CD1c-positive myeloid dendritic cell (primary cell): ENCODE data around the gene MMS19.

Experiments used
- DNase-seq: peaks from one replicate; pipeline ENCODE4 v3.0.0-alpha.2; 2016; ENCODE audit errors: extremely low spot score

Gene MMS19, protein sequence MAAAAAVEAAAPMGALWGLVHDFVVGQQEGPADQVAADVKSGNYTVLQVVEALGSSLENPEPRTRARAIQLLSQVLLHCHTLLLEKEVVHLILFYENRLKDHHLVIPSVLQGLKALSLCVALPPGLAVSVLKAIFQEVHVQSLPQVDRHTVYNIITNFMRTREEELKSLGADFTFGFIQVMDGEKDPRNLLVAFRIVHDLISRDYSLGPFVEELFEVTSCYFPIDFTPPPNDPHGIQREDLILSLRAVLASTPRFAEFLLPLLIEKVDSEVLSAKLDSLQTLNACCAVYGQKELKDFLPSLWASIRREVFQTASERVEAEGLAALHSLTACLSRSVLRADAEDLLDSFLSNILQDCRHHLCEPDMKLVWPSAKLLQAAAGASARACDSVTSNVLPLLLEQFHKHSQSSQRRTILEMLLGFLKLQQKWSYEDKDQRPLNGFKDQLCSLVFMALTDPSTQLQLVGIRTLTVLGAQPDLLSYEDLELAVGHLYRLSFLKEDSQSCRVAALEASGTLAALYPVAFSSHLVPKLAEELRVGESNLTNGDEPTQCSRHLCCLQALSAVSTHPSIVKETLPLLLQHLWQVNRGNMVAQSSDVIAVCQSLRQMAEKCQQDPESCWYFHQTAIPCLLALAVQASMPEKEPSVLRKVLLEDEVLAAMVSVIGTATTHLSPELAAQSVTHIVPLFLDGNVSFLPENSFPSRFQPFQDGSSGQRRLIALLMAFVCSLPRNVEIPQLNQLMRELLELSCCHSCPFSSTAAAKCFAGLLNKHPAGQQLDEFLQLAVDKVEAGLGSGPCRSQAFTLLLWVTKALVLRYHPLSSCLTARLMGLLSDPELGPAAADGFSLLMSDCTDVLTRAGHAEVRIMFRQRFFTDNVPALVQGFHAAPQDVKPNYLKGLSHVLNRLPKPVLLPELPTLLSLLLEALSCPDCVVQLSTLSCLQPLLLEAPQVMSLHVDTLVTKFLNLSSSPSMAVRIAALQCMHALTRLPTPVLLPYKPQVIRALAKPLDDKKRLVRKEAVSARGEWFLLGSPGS

DNA sequence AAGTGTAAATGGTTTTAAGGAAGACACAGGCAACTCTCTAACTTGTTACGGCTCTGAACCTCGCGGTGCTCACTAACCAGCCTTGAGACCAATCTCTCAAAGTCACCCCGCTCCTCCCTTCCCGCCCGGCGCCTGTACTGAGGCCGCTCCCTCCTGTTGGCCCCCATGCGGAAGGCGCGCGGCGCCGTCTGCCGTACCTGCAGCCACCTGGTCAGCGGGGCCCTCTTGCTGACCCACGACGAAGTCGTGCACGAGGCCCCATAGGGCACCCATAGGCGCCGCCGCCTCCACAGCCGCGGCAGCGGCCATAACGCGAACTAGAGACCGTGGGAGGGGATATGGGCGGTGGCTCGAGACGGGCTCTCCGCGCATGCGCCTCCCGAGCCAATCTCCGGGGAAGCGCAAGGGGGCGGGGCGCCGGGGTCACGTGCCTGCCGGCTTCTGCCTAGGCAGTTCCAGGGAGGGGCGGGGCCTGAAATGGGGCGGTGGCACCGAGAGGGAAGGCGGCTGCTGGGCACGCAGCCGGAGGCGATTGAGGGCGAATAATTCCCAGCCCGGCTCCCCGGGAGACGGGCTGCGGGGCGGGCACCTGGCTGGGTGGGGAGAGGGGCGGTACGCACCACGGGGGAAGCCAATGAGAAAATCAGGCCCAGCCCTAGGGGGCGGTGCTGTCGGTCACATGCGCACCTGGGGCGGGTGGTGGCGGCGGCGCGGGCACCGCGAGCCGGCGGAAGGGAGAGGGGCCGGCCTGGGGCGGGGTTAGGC, at the start of gene MMS19:
Gene MMS19 (minus strand): TSS at position 347 of the 765 bp plus-strand sequence. CDS start 38 bp downstream, at position 309.
- peak; percentile 100 for DNase-seq

DNA sequence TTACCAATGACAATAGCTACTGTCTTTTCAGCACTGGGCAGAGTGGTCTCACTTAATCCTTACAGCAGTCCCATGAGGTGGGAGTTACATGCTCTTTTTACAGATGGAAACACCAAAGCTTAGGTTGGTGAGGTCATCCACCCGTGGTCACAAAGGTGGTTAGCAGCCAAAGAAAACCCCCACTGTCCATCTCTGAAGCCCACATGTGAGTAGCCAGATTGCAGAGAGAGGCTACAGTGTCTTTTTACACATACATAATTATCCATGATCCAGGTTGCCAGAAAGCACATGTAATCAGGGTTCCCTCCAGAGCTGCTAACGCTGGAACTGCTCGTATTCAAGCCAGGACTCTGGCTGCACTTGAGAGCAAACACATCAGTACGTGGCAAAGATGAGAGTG, 49.7 kb upstream of the MMS19 start:
- no peak for DNase-seq

DNA sequence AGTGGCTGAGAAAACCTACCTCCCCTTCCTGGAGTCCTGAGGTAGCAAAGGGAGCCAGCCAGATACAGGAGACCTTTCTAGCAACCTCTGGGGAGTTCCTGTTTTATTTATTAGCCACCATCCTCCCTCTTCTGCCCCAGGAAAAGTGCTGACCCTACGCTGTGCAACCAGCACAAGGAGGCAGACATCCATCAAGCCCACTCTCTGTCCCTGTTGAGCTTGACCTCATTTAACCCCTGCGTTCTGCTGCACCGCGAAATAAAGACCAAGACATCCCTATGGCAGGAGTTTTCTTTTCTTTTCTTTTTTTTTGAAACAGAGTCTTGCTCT, 49.0 kb upstream of the MMS19 start:
- DNase-seq, result no peak

DNA sequence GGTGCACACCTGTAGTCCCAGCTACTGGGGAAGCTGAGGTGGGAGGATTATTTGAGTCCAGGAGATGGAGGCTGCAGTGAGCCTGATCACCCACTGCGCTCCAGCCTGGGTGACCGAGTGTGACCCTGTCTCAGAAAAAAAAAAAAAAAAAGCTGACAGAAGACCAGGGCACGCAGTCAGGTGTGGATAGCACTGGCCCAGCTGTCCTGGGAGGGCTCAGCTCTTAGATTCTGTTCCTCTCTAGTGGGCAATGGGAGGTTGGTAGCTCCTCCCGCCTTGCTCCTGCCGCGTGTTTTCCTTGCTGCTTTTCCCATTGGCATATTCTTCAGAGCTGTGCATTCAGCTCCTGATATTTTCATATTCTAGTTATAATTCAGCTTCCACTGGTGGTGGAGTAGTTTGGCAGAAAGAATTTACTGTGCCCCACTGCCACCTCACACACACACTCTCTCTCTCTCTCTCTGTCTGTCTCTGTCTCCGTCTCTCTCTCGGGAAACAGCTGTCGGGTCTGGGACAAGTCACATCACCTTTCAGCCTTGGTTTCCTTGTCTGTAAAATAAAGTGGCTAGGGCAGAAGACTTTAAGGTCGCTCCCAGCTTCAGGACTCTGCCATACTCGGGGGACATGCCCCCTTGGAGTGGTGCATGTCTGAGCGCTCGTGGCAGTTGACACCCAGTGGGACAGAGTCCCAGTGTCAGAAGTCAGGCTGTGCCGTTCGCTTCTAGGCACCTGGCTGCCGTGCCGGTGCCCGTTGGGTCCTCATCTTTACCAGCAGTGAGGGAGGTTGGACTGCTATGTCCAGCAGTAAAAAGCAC, 48.4 kb upstream of the MMS19 start:
- no peak for DNase-seq

DNA sequence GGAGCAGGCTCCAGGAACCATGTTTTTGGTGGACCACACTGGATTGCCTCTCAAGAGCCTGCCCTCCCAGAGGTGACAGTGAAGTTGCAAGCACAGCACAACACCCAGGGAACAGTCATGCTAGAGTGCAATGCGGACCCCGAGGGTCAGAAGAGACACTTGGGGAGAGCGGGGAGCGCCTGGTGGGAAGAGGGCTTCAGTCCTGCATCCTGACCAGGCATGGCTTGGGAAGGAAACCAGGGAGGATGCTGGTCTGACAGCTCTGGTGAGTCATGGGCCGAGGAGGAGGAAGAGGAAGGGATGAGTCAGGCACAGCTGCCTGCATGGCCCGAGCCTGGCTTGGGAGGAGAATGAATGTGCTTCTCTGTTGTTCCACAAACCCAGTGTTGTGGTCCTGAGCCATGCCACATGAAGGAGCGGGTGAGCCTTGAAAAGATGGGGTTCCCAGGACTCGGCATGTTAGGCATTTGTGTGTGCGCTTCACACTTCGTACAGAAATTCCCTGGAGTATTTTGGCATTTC, 44.9 kb upstream of the MMS19 start:
- DNase-seq, result peak; percentile 89

DNA sequence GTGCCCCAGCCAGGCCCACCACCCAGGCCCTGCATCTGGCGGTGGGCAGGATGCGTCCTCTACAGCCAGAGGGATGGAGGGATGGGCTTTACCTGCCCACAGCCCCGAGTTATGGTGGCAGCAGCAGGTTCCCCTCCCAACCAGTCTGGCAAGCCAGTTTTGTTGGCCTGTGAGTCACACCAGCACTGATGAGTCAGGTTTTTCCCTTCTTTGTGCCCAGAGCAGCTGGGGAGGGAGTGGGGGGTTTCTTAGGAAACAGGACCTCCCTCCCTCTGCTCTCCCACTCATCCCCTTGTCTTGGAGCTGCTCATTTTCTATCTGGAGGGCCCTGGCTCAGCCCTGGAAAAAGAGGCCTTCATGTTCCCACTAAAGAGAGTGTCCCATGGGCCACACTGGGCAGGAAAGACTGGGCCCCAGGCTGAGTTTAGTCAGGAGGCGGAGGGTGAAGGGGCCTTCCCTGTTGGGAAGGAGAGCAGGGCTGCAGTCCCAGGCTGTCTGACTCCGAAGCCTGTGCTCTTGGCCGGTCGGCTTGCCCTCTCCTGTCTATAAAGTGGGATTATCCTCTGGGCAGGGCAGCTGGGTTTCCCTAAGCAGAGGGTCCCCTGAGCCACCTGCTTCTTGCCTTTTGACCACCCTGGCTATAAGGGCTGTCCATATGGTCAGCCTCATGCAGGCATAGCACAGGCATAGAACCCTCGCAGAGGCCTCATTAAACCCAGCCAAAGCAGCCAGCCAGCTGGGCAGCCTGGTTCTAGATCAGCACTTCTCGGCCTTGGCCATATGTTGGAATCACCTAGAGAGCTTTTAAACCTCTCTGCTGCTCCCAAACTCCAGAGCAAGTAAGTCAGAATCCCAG, 44.2 kb upstream of the MMS19 start:
- DNase-seq, result peak; percentile 82

DNA sequence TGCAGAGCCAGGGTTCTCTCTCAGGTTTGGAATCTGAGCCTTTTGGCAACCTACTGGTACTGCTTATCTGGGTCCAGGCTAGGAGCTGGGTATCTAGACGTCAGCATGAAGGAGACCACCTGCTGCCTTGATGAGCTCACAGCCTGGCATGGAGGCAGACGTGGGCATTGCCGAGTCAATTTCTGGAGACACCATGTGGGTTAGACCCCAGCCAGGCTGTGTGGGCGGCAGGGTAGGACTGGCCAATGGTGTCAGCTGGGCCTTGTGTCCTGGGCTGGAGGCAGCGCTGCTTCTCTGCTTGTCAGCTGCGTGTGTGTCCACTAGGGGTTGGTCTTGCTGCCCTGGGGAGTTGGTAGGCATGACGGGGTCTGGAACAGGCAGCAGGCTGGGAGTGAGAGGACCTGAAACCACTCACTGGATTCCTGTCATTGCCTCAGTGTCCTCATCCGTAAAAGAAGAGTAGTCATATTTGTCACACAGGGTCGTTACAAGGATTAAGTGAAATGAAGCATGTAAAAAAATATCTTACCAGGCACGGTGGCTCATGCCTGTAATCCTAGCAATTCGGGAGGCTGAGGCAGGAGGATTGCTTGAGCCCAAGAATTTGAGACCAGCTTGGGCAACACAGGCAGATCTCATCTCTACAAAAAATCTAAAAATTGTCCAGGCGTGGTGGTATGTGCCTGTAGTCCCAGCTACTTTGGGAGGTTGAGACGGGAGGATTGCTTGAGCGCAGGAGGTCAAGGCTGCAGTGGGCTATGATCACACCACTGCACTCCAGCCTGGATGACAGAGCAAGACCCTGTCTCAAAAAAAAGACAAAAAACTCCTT, 42.7 kb upstream of the MMS19 start:
- peak; percentile 21 for DNase-seq

DNA sequence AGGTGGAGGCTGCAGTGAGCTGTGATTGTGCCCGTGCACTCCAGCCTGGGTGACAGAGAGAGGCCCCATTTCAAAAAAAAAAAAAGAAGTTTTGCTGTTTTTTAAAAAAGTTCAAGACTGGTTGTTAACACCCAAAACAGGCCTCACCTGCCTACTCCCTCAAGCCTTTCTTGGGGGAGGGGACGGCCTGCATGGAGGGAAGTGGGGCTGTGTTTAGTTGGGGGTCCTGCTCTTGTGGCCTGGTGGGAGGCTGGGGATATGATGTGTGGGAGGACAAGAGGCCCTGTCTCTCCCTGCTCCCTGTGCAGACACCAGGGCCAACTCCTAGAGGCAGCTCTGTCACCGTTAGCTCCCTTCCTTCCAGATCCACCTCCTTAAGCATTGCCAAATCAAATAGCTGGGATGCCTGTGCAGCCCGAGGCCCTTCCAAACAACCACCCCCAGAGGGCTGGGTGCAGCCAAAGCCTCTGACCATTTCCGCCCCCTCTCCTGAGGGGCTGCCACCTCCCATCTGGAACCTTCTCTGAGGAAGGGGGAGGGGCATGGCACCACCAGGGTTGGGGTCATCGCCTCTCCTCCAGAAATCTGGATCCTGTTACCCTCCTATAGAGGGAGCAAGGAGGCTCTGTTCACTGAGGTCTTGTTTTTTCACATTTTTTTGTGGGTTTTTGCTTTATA, 41.4 kb upstream of the MMS19 start:
- no peak for DNase-seq

DNA sequence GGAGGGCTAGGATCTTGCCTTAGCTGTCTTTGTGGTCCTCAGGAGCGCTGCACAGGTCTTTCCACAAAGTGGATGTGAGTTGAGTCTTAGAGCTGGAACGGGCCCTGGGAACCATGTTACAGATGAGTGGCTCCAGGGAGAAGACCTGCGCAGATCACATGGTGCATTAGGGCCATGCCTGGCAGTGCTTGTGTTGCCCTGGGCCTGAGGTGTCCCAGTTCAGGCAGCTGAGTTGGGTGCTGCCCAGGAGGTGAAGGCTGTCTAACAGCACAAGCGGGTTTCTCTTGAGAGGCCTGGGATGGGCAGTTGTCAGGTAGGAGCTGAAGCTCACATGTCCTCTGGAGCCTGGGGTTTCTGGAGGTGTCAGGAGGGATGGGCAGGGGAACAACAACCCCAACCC, 40.6 kb upstream of the MMS19 start:
- no peak for DNase-seq

DNA sequence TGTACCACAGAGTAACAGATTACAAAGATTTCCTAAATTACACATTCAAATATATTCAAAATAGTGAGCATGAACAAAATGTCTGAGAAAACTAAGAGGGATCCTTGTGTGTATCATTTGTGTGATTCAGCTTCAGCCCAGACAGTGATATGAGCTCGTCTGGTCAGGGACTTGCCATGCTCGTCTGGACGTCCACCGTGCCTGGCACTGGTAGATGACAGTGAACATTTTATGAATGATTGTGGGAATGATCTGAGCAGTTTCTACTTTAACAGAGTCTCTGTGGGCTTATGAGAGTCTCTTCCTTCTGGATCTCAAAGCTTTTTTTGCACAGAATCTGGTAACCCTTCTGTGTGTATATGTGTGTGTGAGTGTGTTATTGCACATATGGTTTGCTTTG, 40.2 kb upstream of the MMS19 start:
- DNase-seq, result no peak

DNA sequence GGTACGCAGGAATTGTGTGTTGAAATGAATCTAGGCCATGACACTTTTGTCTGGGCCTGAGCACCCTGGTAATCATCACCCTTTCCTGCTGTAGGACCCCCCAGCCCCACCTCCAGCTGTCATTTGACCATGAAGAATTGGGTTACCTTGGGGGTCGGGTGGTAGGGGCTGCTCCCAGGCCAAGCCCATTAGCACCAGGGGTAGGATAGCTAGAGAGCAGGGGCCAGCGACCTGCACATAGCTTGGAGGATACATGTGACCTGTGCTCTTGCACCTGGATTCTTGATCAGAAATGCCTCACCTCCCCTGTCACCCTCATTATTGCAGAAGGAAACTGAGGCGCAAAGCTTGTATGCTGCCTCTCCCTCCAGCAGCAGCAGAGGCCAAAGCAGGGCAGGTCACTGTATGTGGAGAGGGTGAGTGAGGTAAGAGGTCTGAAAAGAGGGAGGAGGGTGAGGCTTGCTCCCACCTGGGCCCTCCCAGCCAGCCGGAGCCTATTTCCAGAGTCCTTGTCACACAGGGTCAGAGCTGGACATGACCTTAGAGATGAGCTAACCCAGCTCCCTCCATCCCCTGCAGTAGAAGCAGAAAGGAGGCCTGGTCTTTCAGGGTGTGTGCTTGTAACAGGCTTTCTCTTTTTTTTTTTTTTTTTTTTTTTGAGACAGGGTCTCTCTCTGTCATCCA, 39.1 kb upstream of the MMS19 start:
- DNase-seq, result no peak

DNA sequence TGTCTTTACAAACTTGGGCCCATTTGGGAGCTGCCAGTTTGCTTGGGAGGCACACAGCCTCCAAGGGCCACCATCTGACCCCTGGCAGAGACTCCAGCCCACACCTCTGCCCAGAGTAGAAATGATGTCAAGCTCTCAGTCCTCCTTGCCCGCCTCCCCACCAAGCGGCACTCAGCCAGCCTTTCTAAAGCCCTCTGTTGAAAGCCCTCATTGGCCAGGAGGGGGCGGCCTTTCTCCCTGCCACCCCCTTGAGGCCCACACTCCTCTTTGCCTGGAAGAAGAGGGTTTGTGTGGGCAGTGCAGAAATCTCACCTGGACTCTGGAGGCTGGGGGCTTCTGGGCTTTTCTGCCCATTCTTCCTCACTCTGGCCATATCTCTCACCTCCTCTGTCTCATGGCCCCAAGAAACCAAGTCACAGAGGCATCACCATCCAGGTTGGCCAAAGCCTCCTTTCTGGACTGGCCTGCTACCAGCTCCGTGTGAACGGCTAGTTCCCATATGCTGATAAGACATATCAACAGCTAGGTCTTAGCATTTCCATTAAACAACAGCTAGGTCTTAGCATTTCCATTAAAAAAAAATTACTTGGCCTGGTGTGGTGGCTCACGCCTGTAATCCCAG, 36.6 kb upstream of the MMS19 start:
- peak; percentile 54 for DNase-seq

DNA sequence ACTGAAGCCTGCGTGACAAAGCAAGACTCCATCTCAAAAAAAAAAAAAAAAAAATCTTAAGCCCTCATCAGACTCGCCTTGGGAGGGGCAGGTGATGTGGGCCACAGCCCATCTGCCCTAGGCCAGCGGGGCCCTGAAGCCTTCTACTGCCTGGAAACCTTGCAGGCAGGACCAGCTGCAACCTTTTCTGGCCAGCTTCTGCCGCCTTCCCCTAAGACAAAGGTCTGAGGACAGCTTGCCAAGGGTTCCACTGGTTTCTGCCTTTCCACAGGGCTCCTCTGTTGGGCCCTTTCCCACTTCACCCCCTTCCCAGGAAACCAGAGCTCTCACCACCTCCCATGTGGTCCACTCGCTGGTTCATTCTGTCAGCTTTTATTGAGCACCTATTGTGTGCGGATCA, 35.7 kb upstream of the MMS19 start:
- no peak for DNase-seq

DNA sequence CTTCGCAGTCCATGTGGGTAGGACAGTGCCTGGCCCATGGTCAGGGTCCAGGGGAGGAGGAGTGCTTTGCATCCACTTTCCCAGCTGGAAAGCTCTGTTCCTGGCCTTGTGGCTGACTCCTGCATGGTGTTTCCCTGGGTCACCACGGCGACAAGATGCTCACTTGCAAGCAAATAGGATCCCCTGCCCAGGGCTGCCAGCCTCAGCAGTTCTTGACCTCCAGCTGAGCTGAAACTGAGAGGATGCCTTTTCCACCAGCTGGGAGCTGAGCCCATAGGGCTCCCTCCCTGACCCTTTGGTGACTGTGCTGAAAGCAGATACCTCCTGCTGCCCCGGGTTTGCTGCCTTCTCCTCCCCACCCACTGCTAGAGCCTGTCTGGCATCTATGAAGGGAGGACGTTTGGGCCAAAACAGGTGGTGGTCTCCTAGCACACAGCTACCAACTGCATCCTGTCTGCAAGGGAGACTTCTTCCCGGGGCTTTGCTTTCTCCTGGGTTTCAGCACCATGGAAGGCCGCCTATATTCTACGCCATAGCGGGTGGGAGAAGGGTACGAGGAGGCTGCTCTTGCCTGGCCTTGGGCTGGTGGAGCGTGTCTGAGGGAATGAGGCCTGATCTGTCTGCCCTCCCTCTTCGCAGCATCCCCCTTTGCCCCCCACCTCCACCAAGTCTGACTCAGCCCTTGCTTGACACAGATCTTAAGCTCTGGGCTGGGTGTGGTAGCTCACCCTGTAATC, 34.9 kb upstream of the MMS19 start:
- DNase-seq, result no peak

DNA sequence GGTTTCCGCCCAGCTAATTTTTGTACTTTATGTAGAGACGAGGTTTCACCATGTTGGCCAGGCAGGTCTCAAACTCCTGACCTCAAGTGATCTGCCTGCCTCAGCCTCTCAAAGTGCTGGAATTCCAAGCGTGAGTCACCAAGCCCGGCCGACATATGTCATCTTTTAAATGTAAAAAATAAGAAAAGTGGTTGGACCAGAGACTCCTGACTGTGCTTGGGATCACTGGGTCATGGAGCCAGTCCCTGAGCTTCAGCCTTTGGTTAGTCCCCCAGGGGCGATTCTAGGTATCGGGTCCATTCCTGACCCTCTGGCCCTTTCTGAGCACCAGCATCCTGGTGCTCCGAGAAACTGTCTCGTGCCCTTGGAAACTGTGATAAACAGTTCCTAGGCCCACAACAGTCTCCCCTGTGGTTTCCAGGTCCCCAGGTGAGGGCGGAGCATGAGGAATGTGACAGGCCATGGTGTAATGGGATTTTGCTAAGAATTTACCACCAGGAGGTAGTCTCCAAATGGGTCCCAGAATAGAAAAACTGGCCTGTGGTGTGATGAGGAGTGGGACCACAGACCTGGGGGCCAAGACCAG, 33.3 kb upstream of the MMS19 start:
- no peak for DNase-seq
